PC-3 (cell line): Measurements from ENCODE around the gene GPBAR1. TPM values are rescaled to one million over a fixed set of nuclear protein-coding genes. Genes with fewer than 3 reads are reported as not detected.
A peak's percentile ranks its signal among the peaks of the same experiment; 100 is the strongest.
"Not testable (repeated sequence)": the region's sequence is repeated elsewhere in the genome, so short reads cannot be mapped to it uniquely, and the experiment has no call there.

ENCODE experiments used
- ATAC-seq: fragments of 200-7000 bp; cut with Tn5 transposase; 2 replicates; pipeline ENCODE4 v1.9.1; 2020; ENCODE audit warnings: mild to moderate bottlenecking, moderate library complexity
- BruUV-seq: library from RNA; stranded (reverse); fragments of 400-500 nt; replicated peaks from 2 replicates; lab custom pipeline; 2021; lab: Mats Ljungman, UMichigan
- CTCF ChIA-PET: fragments of 300-600 bp; sonication (Branson Sonifier 250); formaldehyde crosslinking; loops from one replicate; lab custom pipeline; 2022; ENCODE audit warnings: antibody characterized with exemption; lab: Charles Lee
- POLR2A ChIA-PET: fragments of 300-600 bp; sonication (Branson Sonifier 250); formaldehyde crosslinking; loops from one replicate; lab custom pipeline; 2022; ENCODE audit warnings: antibody characterized with exemption; ENCODE audit not compliant: unreplicated experiment; lab: Charles Lee
- DNase-seq: peaks from one replicate; pipeline ENCODE4 v3.0.0-alpha.2; 2015
- H2AFZ ChIP-seq: fragments of 300-600 bp; sonication (generic); 2 replicates; pipeline ENCODE4 v1.6.0; 2016; ENCODE audit warnings: antibody characterized with exemption, low read length
- H3F3A ChIP-seq: fragments of 300-600 bp; sonication (generic); one replicate; pipeline ENCODE4 v1.6.0; 2017; ENCODE audit warnings: antibody characterized with exemption, low read length, control low read depth, mild to moderate bottlenecking; ENCODE audit not compliant: unreplicated experiment
- H3K27ac ChIP-seq: fragments of 300-600 bp; sonication (generic); 2 replicates; pipeline ENCODE4 v1.5.1; 2016; ENCODE audit warnings: mild to moderate bottlenecking, low read length
- H3K27me3 ChIP-seq: fragments of 300-600 bp; sonication (generic); 2 replicates; pipeline ENCODE4 v1.6.1; 2016; ENCODE audit warnings: low read length, mixed read lengths
- H3K36me3 ChIP-seq: fragments of 300-600 bp; sonication (generic); 2 replicates; pipeline ENCODE4 v1.6.1; 2016; ENCODE audit warnings: low read depth, mixed run types, low read length, mixed read lengths
- H3K4me1 ChIP-seq: fragments of 300-600 bp; sonication (generic); 2 replicates; pipeline ENCODE4 v1.5.1; 2016; ENCODE audit warnings: low read length; ENCODE audit not compliant: insufficient read depth
- H3K4me2 ChIP-seq: fragments of 300-600 bp; sonication (generic); 2 replicates; pipeline ENCODE4 v1.6.0; 2016; ENCODE audit warnings: low read length
- H3K4me3 ChIP-seq: fragments of 300-600 bp; sonication (generic); 2 replicates; pipeline ENCODE4 v1.5.1; 2016; ENCODE audit warnings: mild to moderate bottlenecking, low read length, mixed read lengths
- H3K79me2 ChIP-seq: fragments of 300-600 bp; sonication (generic); 2 replicates; pipeline ENCODE4 v1.6.1; 2017; ENCODE audit warnings: low read length, mixed read lengths
- H3K9ac ChIP-seq: fragments of 300-600 bp; sonication (generic); 2 replicates; pipeline ENCODE4 v1.6.0; 2016; ENCODE audit warnings: mild to moderate bottlenecking, low read length
- H3K9me2 ChIP-seq: fragments of 300-600 bp; sonication (generic); replicated peaks from 2 replicates; pipeline ENCODE4 v1.6.1; 2016; ENCODE audit warnings: mixed run types, low read length, mixed read lengths
- H3K9me3 ChIP-seq: fragments of 300-600 bp; sonication (generic); 2 replicates; pipeline ENCODE4 v1.6.1; 2016; ENCODE audit warnings: low read length, mixed read lengths
- H4K20me1 ChIP-seq: fragments of 300-600 bp; sonication (generic); 2 replicates; pipeline ENCODE4 v1.6.1; 2016; ENCODE audit warnings: low read length, mixed read lengths
- CTCF ChIP-seq: fragments of 300-600 bp; sonication (generic); conservative IDR thresholded peaks from 2 replicates; pipeline ENCODE4 v1.5.1; 2017; ENCODE audit warnings: antibody characterized with exemption, low read depth, mild to moderate bottlenecking, low read length
- EZH2 ChIP-seq: fragments of 300-600 bp; sonication (generic); IDR thresholded peaks from one replicate; pipeline ENCODE4 v1.6.1; 2017; ENCODE audit warnings: antibody characterized with exemption, mild to moderate bottlenecking, low read length; ENCODE audit not compliant: unreplicated experiment
- EZH2phosphoT487 ChIP-seq: fragments of 300-600 bp; sonication (generic); IDR thresholded peaks from 2 replicates; pipeline ENCODE4 v1.6.1; 2018; ENCODE audit warnings: mild to moderate bottlenecking, antibody characterized with exemption, low read length, borderline replicate concordance
- intact Hi-C: fragments of 100-400 bp; cut with micrococcal nuclease; formaldehyde crosslinking; loops from 2 replicates; pipeline ENCODE4 v1.9.0; 2023
- total RNA-seq: library from RNA; depleted of rRNA; stranded (reverse); fragments of >200 nt; gene quantifications from 2 replicates; pipeline ENCODE4 v1.2.3, GENCODE V29; 2014

Gene GPBAR1
- total RNA-seq, 1 experiment from 2014 or later: 0.18 TPM

- Histone ChIP-seq H4K20me1 (no peaks in the 10 kb centered on the region), H3F3A (no peaks in the 10 kb centered on the region), H3K9ac (peak overlapping the region; percentile 50; the same call in 1 of the 2 replicates), H3K27ac (peak overlapping the region; percentile 72), H3K79me2 (peaks cover 37% of the 10 kb centered on the region), H3K36me3 (peaks cover 30% of the 10 kb centered on the region; the same call in 1 of the 2 replicates), H3K4me1 (peaks cover 19% of the 10 kb centered on the region), H3K4me2 (peak overlapping the region; percentile 97), H3K4me3 (no peak overlapping the region), H3K9me3 (no peaks in the 10 kb centered on the region), H2AFZ (no peak overlapping the region), H3K9me2 (no peaks in the 10 kb centered on the region), H3K27me3 (no peaks in the 10 kb centered on the region)
- no peak for TF ChIP-seq EZH2phosphoT487
- TF ChIP-seq EZH2: no peak
- TF ChIP-seq CTCF: peak; percentile 92
- ATAC-seq (peak; percentile 60), DNase-seq (peak; percentile 97)
- BruUV-seq: no TSS peak
- CTCF ChIA-PET: interaction anchor here (0.6 to 2.2 kb wide), 7 partner anchors 10 to 123 kb away, joined by 3 to 21 read pairs (median 7); partner anchors contain the start of gene CATIP
- POLR2A ChIA-PET: interaction anchor here (1.6 kb wide), 1 partner anchor 14 kb away, joined by 13 read pairs; no protein-coding TSS in a partner anchor
- intact Hi-C loops: loop anchor here (1.0 to 2.0 kb wide), 4 partner anchors 15 to 124 kb away; partner anchors contain the start of gene CATIP
These were observed 11.9 kb downstream of the GPBAR1 start for GRCh38 chr2:218272531-218273212.

GRCh38 chr2:218273214-218273907 lies 12.5 kb downstream of the GPBAR1 start:
- H3K27me3 ChIP-seq, H3K9me3 ChIP-seq, H3F3A ChIP-seq, ATAC-seq, H3K9me2 ChIP-seq, BruUV-seq, H4K20me1 ChIP-seq, H2AFZ ChIP-seq, DNase-seq, H3K4me3 ChIP-seq: not testable (repeated sequence)
- H3K4me1 ChIP-seq: peaks cover 19% of the 10 kb centered on the region
- H3K79me2 ChIP-seq: peaks cover 35% of the 10 kb centered on the region
- peak overlapping the region; percentile 76 for H3K4me2 ChIP-seq
- intact Hi-C loops: loop anchor here (2.0 kb wide), 1 partner anchor 27 kb away; no protein-coding TSS in a partner anchor
- ChIA-PET CTCF (interaction anchor here (0.6 to 2.2 kb wide), 7 partner anchors 9 to 123 kb away, joined by 3 to 21 read pairs (median 7); partner anchors contain the start of gene CATIP), POLR2A (interaction anchor here (1.6 kb wide), 1 partner anchor 14 kb away, joined by 13 read pairs; no protein-coding TSS in a partner anchor)
- peaks cover 30% of the 10 kb centered on the region; the same call in 1 of the 2 replicates for H3K36me3 ChIP-seq
- H3K27ac ChIP-seq: peak overlapping the region; percentile 72
- peak overlapping the region; percentile 50; the same call in 1 of the 2 replicates for H3K9ac ChIP-seq

GRCh38 chr2:218273908-218274249 lies 13.1 kb downstream of the GPBAR1 start:
- Histone ChIP-seq H2AFZ (no peak overlapping the region), H3K79me2 (peaks cover 31% of the 10 kb centered on the region), H3K4me1 (peaks cover 19% of the 10 kb centered on the region), H3K4me2 (no peak overlapping the region), H3K9ac (no peak overlapping the region), H3K4me3 (no peak overlapping the region), H3K9me2 (no peaks in the 10 kb centered on the region), H3K36me3 (peaks cover 30% of the 10 kb centered on the region; the same call in 1 of the 2 replicates), H3K27me3 (no peaks in the 10 kb centered on the region), H3K27ac (no peak overlapping the region), H3F3A (no peaks in the 10 kb centered on the region), H4K20me1 (no peaks in the 10 kb centered on the region), H3K9me3 (no peaks in the 10 kb centered on the region)
- ChIA-PET POLR2A (interaction anchor here (1.6 kb wide), 1 partner anchor 13 kb away, joined by 13 read pairs; no protein-coding TSS in a partner anchor), CTCF (interaction anchor here (2.2 kb wide), 1 partner anchor 83 kb away, joined by 13 read pairs; the partner anchor contains the start of gene CATIP)
- intact Hi-C loops: loop anchor here (2.0 kb wide), 1 partner anchor 27 kb away; no protein-coding TSS in a partner anchor
- TF ChIP-seq EZH2 (no peak), EZH2phosphoT487 (no peak), CTCF (no peak)
- DNase-seq (no peak), ATAC-seq (no peak)
- BruUV-seq: no TSS peak
